Endothelial cell of umbilical vein (primary cell): ENCODE measurements around the gene HNRNPH1. TPM values are rescaled to one million over a fixed set of nuclear protein-coding genes. Genes with fewer than 3 reads are reported as not detected.

Experiments used
- BruUV-seq: library from RNA; stranded (reverse); fragments of 400-500 nt; replicated peaks from 2 replicates; lab custom pipeline; 2021; lab: Mats Ljungman, UMichigan
- CTCF ChIA-PET: fragments of 300-600, 350-600 bp; sonication (Branson Sonifier 250); formaldehyde crosslinking; loops from one replicate; lab custom pipeline; 2021; ENCODE audit warnings: antibody characterized with exemption, inconsistent platforms; lab: Charles Lee
- POLR2A ChIA-PET: fragments of 300-600, 350-600 bp; sonication (Branson Sonifier 250); formaldehyde crosslinking; loops from one replicate; lab custom pipeline; 2021; ENCODE audit warnings: antibody characterized with exemption, inconsistent platforms; lab: Charles Lee
- DNase-seq: peaks from one replicate; pipeline ENCODE4 v3.0.0-alpha.2; 2011; ENCODE audit warnings: low read depth, low spot score
- FAIRE-seq: peaks from 2 replicates; lab custom pipeline; 2011; peaks lifted over from hg19 to GRCh38; lab: Jason Lieb, UNC
- H2AFZ ChIP-seq: 2 replicates; pipeline ENCODE4 v1.6.0; 2012; ENCODE audit warnings: low read depth, low read length, control low read depth, inconsistent platforms
- H3K27ac ChIP-seq: 2 replicates; pipeline ENCODE4 v1.5.1; 2011; ENCODE audit warnings: low read depth, mild to moderate bottlenecking, control low read depth, low read length, moderate library complexity; ENCODE audit not compliant: insufficient read depth
- H3K27me3 ChIP-seq, 2 experiments: 2 replicates each; pipeline versions ENCODE4 v1.6.0 to v1.6.1; 2011; ENCODE audit warnings: low read length in 2 of 2, mixed read lengths in 1 of 2; ENCODE audit not compliant: control insufficient read depth in 2 of 2, insufficient read depth in 2 of 2
- H3K36me3 ChIP-seq, 2 experiments: 2 replicates in 1 of 2; 3 replicates in 1 of 2; pipeline ENCODE4 v1.5.1; 2011; ENCODE audit warnings: low read length in 2 of 2, mild to moderate bottlenecking in 1 of 2, moderate library complexity in 1 of 2; ENCODE audit not compliant: control insufficient read depth in 2 of 2, insufficient read depth in 2 of 2; ENCODE audit errors: extremely low read depth in 1 of 2
- H3K4me1 ChIP-seq: 3 replicates; pipeline ENCODE4 v1.5.1; 2011; ENCODE audit warnings: mild to moderate bottlenecking, low read length; ENCODE audit not compliant: control insufficient read depth, insufficient read depth; ENCODE audit errors: extremely low read depth
- H3K4me2 ChIP-seq: 2 replicates; pipeline ENCODE4 v1.6.1; 2011; ENCODE audit warnings: low read length, control low read depth, mixed read lengths; ENCODE audit not compliant: insufficient read depth
- H3K4me3 ChIP-seq, 3 experiments: fragments of 200-600 bp in 1 of 3; sonication (generic), shearing (Covaris generic) in 1 of 3; replicated peaks in 1 of 3; 2 replicates each; pipeline ENCODE4 v1.5.1; 2011 to 2016; ENCODE audit warnings: control low read depth in 3 of 3, low read length in 3 of 3, mild to moderate bottlenecking in 2 of 3, inconsistent platforms in 1 of 3, low read depth in 1 of 3, moderate library complexity in 1 of 3; ENCODE audit not compliant: insufficient read depth in 1 of 3
- H3K79me2 ChIP-seq: 2 replicates; pipeline ENCODE4 v1.6.0; 2012; ENCODE audit warnings: low read length, inconsistent platforms; ENCODE audit not compliant: control insufficient read depth, insufficient read depth
- H3K9ac ChIP-seq: replicated peaks from 2 replicates; pipeline ENCODE3; 2011; ENCODE audit warnings: low read length, control low read depth; ENCODE audit not compliant: insufficient read depth; ENCODE audit errors: extremely low read depth
- H3K9me1 ChIP-seq: replicated peaks from 3 replicates; pipeline ENCODE4 v1.6.0; 2011; ENCODE audit warnings: mild to moderate bottlenecking, low read length; ENCODE audit not compliant: control insufficient read depth, insufficient read depth; ENCODE audit errors: extremely low read depth
- H3K9me3 ChIP-seq: replicated peaks from 2 replicates; pipeline ENCODE4 v1.5.1; 2012; ENCODE audit warnings: low read length, inconsistent platforms; ENCODE audit not compliant: control insufficient read depth, insufficient read depth
- H4K20me1 ChIP-seq: replicated peaks from 2 replicates; pipeline ENCODE3; 2011; ENCODE audit warnings: mild to moderate bottlenecking, low read length; ENCODE audit not compliant: control insufficient read depth, insufficient read depth; ENCODE audit errors: extremely low read depth
- CTCF ChIP-seq, 2 donors: IDR thresholded peaks; 1 replicate in 1 of 2; 2 replicates in 1 of 2; pipeline ENCODE4 v1.5.1; 2011; ENCODE audit warnings: low read length in 2 of 2, mild to moderate bottlenecking in 2 of 2, moderate library complexity in 2 of 2, control low read depth in 1 of 2, inconsistent platforms in 1 of 2, low read depth in 1 of 2; ENCODE audit not compliant: insufficient read depth in 1 of 2; ENCODE audit errors: extremely low read depth in 1 of 2
- EZH2 ChIP-seq: IDR thresholded peaks from 2 replicates; pipeline ENCODE4 v1.6.1; 2012; ENCODE audit warnings: borderline replicate concordance, low read depth, mild to moderate bottlenecking, moderate library complexity, low read length, inconsistent platforms; ENCODE audit not compliant: severe bottlenecking
- FOS ChIP-seq: IDR thresholded peaks from 2 replicates; pipeline ENCODE4 v1.6.1; 2011; ENCODE audit warnings: mild to moderate bottlenecking, low read length, moderate library complexity, borderline replicate concordance; ENCODE audit not compliant: insufficient read depth
- GATA2 ChIP-seq: IDR thresholded peaks from 2 replicates; pipeline ENCODE4 v1.7.0; 2011; ENCODE audit warnings: low read depth, mild to moderate bottlenecking, moderate library complexity, mixed read lengths, low read length; ENCODE audit not compliant: insufficient read length, insufficient read depth
- JUN ChIP-seq: IDR thresholded peaks from 2 replicates; pipeline ENCODE4 v1.6.1; 2011; ENCODE audit warnings: borderline replicate concordance, low read depth; ENCODE audit not compliant: insufficient read length, insufficient read depth
- MAX ChIP-seq: IDR thresholded peaks from 2 replicates; pipeline ENCODE4 v1.6.1; 2011; ENCODE audit not compliant: insufficient read depth, insufficient read length
- MYC ChIP-seq: IDR thresholded peaks from one replicate; pipeline ENCODE4 v1.6.1; 2011; ENCODE audit warnings: mild to moderate bottlenecking, low read depth, low read length
- POLR2A ChIP-seq: IDR thresholded peaks from 2 replicates; pipeline ENCODE4 v1.6.1; 2012; ENCODE audit warnings: low read depth, mild to moderate bottlenecking, control low read depth, low read length
- POLR2AphosphoS5 ChIP-seq: IDR thresholded peaks from 2 replicates; pipeline ENCODE4 v1.6.1; 2012; ENCODE audit warnings: low read depth, mild to moderate bottlenecking, control low read depth, low read length, moderate library complexity; ENCODE audit not compliant: insufficient read depth
- dilution Hi-C: fragments of 300-500 bp; cut with MboI; formaldehyde crosslinking; loops from one replicate; pipeline ENCODE4 v1.15.0; 2019; ENCODE audit warnings: low sequenced_read_pairs; ENCODE audit not compliant: extremely low pct_ligation_motif_present
- intact Hi-C: fragments of 100-400 bp; cut with micrococcal nuclease; formaldehyde crosslinking; loops from one replicate; pipeline ENCODE4 v1.10.0; 2022
- polyA plus RNA-seq, 4 experiments: library from polyadenylated mRNA; depleted of rRNA in 3 of 4; stranded (reverse) in 3 of 4; unstranded in 1 of 4; fragments of >200 nt; gene quantifications; 2 replicates each; pipeline versions ENCODE4 v1.2.1 to v1.2.3, GENCODE V29; 2011 to 2012; ENCODE audit warnings: missing spikeins in 1 of 4
- total RNA-seq: library from RNA; stranded (reverse); gene quantifications from 2 replicates; pipeline ENCODE4 v1.2.3, GENCODE V29; 2021

Gene HNRNPH1
- total and polyA plus RNA-seq, 2 donors (not counting 3 experiments of a cell fraction or from before 2014, with no cell fraction given) = 348 to 993 TPM

GRCh38 chr5:179620293-179620692 is 3.2 kb downstream of the HNRNPH1 start:
- dilution Hi-C loops = no loop called here
- no TSS peak for BruUV-seq
- peak overlapping the region; percentile 96 for H3K4me2 ChIP-seq
- FAIRE-seq (no peak), DNase-seq (no peak)
- H2AFZ ChIP-seq = no peak overlapping the region
- H3K27me3 ChIP-seq = no peaks in the 10 kb centered on the region
- peaks cover 53% of the 10 kb centered on the region for H3K4me1 ChIP-seq
- intact Hi-C loops = loop anchor here (5.0 kb wide), 3 partner anchors 68 to 197 kb away; partner anchors contain the start of genes MAML1 and RUFY1
- H3K9ac ChIP-seq = peak overlapping the region; percentile 82
- ChIA-PET POLR2A (interaction anchor here (1.5 kb wide), 1 partner anchor 11 kb away, joined by 4 read pairs; no protein-coding TSS in a partner anchor), CTCF (no interaction called here)
- TF ChIP-seq POLR2A (no peak), MAX (no peak), FOS (no peak), POLR2AphosphoS5 (no peak), MYC (no peak), CTCF (IDR thresholded peaks at IDR 0.05; ENCODE audit: extremely low read depth in 1 of 2, insufficient read depth in 1 of 2, low read depth in 1 of 2, low read length in 2 of 2) (no peak), GATA2 (no peak), EZH2 (no peak), JUN (no peak)
- H3K4me3 ChIP-seq = peak overlapping the region; percentile 82 to 91 (median 85)
- H3K79me2 ChIP-seq = peaks cover 82% of the 10 kb centered on the region
- no peak overlapping the region for H3K27ac ChIP-seq
- H3K9me3 ChIP-seq = no peaks in the 10 kb centered on the region
- peaks cover 31 to 54% of the 10 kb centered on the region in 2 experiments for H3K36me3 ChIP-seq
- no peaks in the 10 kb centered on the region for H3K9me1 ChIP-seq
- peaks cover 41% of the 10 kb centered on the region for H4K20me1 ChIP-seq
